K562 (cell line): Measurements from ENCODE around the gene NOSIP. TPM values are rescaled to one million over a fixed set of nuclear protein-coding genes. Genes with fewer than 3 reads are reported as not detected.

Experiments used
- CBX2 ChIP-seq: fragments of 200-600 bp; sonication (generic); IDR thresholded peaks from one replicate; pipeline ENCODE4 v1.6.1; 2012; ENCODE audit warnings: mild to moderate bottlenecking, low read length, inconsistent platforms; ENCODE audit not compliant: insufficient read depth, poor library complexity, severe bottlenecking
- CREB1 ChIP-seq, 2 experiments: sonication (generic) in 1 of 2; formaldehyde crosslinking in 1 of 2; IDR thresholded peaks; 2 replicates each; pipeline versions ENCODE4 v1.6.1 to v1.8.0; 2012 to 2022; ENCODE audit warnings: inconsistent platforms in 1 of 2, mild to moderate bottlenecking in 1 of 2, missing genetic modification reagents in 1 of 2, moderate library complexity in 1 of 2
- E2F5 ChIP-seq: sonication (generic); formaldehyde crosslinking; IDR thresholded peaks from 2 replicates; pipeline ENCODE4 v1.8.0; 2022; ENCODE audit warnings: mild to moderate bottlenecking, missing genetic modification reagents
- EGR1 ChIP-seq: fragments of 450-650 bp; conservative IDR thresholded peaks from 2 replicates; pipeline ENCODE4 v1.6.1; 2017; ENCODE audit warnings: mild to moderate bottlenecking
- HSF4 ChIP-seq: fragments of 250-450 bp; sonication (Bioruptor Pico); IDR thresholded peaks from 2 replicates; pipeline ENCODE4 v2.1.2; 2022; ENCODE audit warnings: mild to moderate bottlenecking, moderate library complexity, borderline replicate concordance
- ILK ChIP-seq: fragments of 450-650 bp; IDR thresholded peaks from 2 replicates; pipeline ENCODE4 v1.6.1; 2016; ENCODE audit warnings: missing genetic modification characterization, low read depth, mild to moderate bottlenecking, missing compliant biosample characterization, moderate library complexity, borderline replicate concordance
- MED1 ChIP-seq: sonication (generic); formaldehyde crosslinking; IDR thresholded peaks from 2 replicates; pipeline ENCODE4 v1.8.1; 2023; ENCODE audit warnings: missing genetic modification reagents, borderline replicate concordance
- MGA ChIP-seq: fragments of 450-650 bp; IDR thresholded peaks from 2 replicates; pipeline ENCODE4 v1.6.1; 2016; ENCODE audit warnings: mild to moderate bottlenecking, moderate library complexity
- NEUROD1 ChIP-seq: fragments of 150-350 bp; IDR thresholded peaks from 2 replicates; pipeline ENCODE4 v1.6.1; 2014; ENCODE audit warnings: borderline replicate concordance, low read length, low read depth; ENCODE audit not compliant: partially characterized antibody
- RBM14 ChIP-seq: fragments of 200-400 bp; formaldehyde crosslinking; IDR thresholded peaks from 2 replicates; pipeline ENCODE4 v1.6.1; 2018; ENCODE audit warnings: low read depth, mild to moderate bottlenecking, low read length, moderate library complexity, borderline replicate concordance; ENCODE audit not compliant: insufficient read depth
- RBM39 ChIP-seq: fragments of 200-400 bp; formaldehyde crosslinking; optimal IDR thresholded peaks from 2 replicates; pipeline ENCODE3; 2018; ENCODE audit warnings: low read depth, low read length
- ZNF23 ChIP-seq: fragments of 250-450 bp; sonication (Bioruptor Pico); IDR thresholded peaks from 2 replicates; pipeline ENCODE4 v1.4.0; 2020; ENCODE audit warnings: mild to moderate bottlenecking
- ZNF282 ChIP-seq: sonication (generic); formaldehyde crosslinking; IDR thresholded peaks from 2 replicates; pipeline ENCODE4 v1.8.1; 2023; ENCODE audit warnings: missing genetic modification reagents
- ZNF584 ChIP-seq: fragments of 200-800 bp; sonication (Bioruptor generic); IDR thresholded peaks from 2 replicates; pipeline ENCODE4 v1.6.1; 2016; ENCODE audit warnings: low read depth, mild to moderate bottlenecking, missing genetic modification characterization, missing compliant biosample characterization
- ZNF707 ChIP-seq: fragments of 250-450 bp; sonication (Bioruptor Pico); conservative IDR thresholded peaks from 2 replicates; pipeline ENCODE4 v1.8.0; 2022; ENCODE audit warnings: inconsistent platforms, mild to moderate bottlenecking, moderate library complexity
- polyA plus RNA-seq, 8 experiments: library from polyadenylated mRNA; depleted of rRNA in 4 of 8; stranded (reverse) in 5 of 8; unstranded in 3 of 8; fragments of >200 nt; fragmentation: Nextera tagmentation in 2 of 8; fragmentation: Illumina TruSeq in 1 of 8; extraction: Ambion mirVana in 2 of 8; extraction: Trizol in 1 of 8; gene quantifications; 2 replicates each; pipeline versions ENCODE4 v1.2.1 to v1.2.3, GENCODE V29; 2011 to 2014; ENCODE audit warnings: inconsistent platforms in 1 of 8, missing spikeins in 1 of 8
- total RNA-seq, 7 experiments: library from RNA; depleted of rRNA in 6 of 7; stranded (reverse); fragments of >200 nt in 6 of 7; fragmentation: Illumina TruSeq in 2 of 7; extraction: Trizol in 2 of 7; gene quantifications; 2 replicates each; pipeline versions ENCODE4 v1.2.1 to v1.2.3, GENCODE V29; 2011 to 2021; ENCODE audit warnings: low replicate concordance in 1 of 7

The NOSIP gene
- total and polyA plus RNA-seq, 9 of the 15 experiments (the other 6 are each of a cell fraction or from before 2014, with no cell fraction given), result 14.4 to 153 (median 79.9) TPM

GRCh38 chr19:49591731-49592485 is 11.6 kb upstream of the NOSIP start (continued):
- TF ChIP-seq MGA, result no peak
- TF ChIP-seq ILK, result no peak
- no peak for TF ChIP-seq EGR1
- TF ChIP-seq ZNF584 (CRISPR knock-in tag), result no peak
- no peak for TF ChIP-seq NEUROD1
- TF ChIP-seq E2F5 (CRISPR knock-in tag), result 0 out of 2 replicates have a peak, but pooled peaks have one; percentile 59
- no peak for TF ChIP-seq RBM14
- TF ChIP-seq HSF4 (CRISPR knock-in tag), result no peak
- TF ChIP-seq RBM39, result no peak
- TF ChIP-seq ZNF707 (CRISPR knock-in tag), result no peak
- TF ChIP-seq CREB1 (IDR thresholded peaks at IDR 0.05), result no peak
- 0 out of 2 replicates have a peak, but pooled peaks have one; percentile 10 for TF ChIP-seq CREB1 (CRISPR knock-in tag; IDR thresholded peaks at IDR 0.05)
- no peak for TF ChIP-seq MED1 (CRISPR knock-in tag)
- TF ChIP-seq CBX2, result no peak
- TF ChIP-seq ZNF282 (CRISPR knock-in tag), result no peak
- TF ChIP-seq ZNF23 (CRISPR knock-in tag), result no peak
